Heart left ventricle (tissue), 13 donors: ENCODE measurements around the gene C2CD2L.

Experiments
- CTCF ChIP-seq, 12 donors: fragments of 200-600 bp; sonication (generic) in 4 of 12; IDR thresholded peaks; one replicate each; pipeline versions ENCODE4 v1.5.0 to v1.8.0; 2018 to 2022; ENCODE audit warnings: antibody characterized with exemption in 12 of 12, mild to moderate bottlenecking in 5 of 12
- POLR2A ChIP-seq, 2 donors: fragments of 450-650 bp; IDR thresholded peaks; one replicate each; pipeline ENCODE4 v1.6.1; 2017; ENCODE audit warnings: antibody characterized with exemption in 2 of 2, mild to moderate bottlenecking in 2 of 2, moderate library complexity in 2 of 2
- donor health status: ischemic (EF 13 %, LVEDD 7.1; RV severe dilation, severe dysfunction).
- donor health status: DM: no; HTN: yes; CAD: no.
- donor health status: DM: no; HTN: no; CAD: no.
- donor health status: ischemic (EF 25% LVEDD 6.9; RV normal size, moderate dysfunction).
- donor health status: ischemic (EF 25% LVEDD 5.7; RV mildly dilated, moderate dysfunction).
- donor health status: ischemic (EF 35%, LVEDD 5.7; RV mildly dilated, moderate dysfunction).
- donor health status: nonischemic (EF 11% LVEDD 7.7; RV severe dilation, severe dysfunction).
- donor health status: DM: yes; HTN: yes; CAD: no.
- donor health status: PGD.
- donor health status: ischemic (EF 29% LVEDD 5.4; RV normal size, mild dysfunction).
- donor health status: nonischemic (EF 23%, LVEDD 6.1; RV moderate dilation, normal function).

- TF ChIP-seq POLR2A (IDR thresholded peaks at IDR 0.05) = no peak
- no peak for TF ChIP-seq CTCF (IDR thresholded peaks at IDR 0.05)
Observed at GRCh38 chr11:119061256-119061655, 45.9 kb upstream of the C2CD2L start.
